C4-2B (cell line): ENCODE data around the gene SNN.

ENCODE experiments used
- ZFX ChIP-seq: fragments of 450-650 bp; IDR thresholded peaks from 2 replicates; pipeline ENCODE4 v1.6.1; 2017
- TF ChIP-seq, protein P1 (sequence below): fragments of 450-650 bp; conservative IDR thresholded peaks from 2 replicates; pipeline ENCODE4 v1.5.1; 2017; ENCODE audit warnings: mild to moderate bottlenecking

GRCh38 chr16:11719762-11720161 is 51.5 kb downstream of the SNN start:
- TF ChIP-seq, protein P1, sequence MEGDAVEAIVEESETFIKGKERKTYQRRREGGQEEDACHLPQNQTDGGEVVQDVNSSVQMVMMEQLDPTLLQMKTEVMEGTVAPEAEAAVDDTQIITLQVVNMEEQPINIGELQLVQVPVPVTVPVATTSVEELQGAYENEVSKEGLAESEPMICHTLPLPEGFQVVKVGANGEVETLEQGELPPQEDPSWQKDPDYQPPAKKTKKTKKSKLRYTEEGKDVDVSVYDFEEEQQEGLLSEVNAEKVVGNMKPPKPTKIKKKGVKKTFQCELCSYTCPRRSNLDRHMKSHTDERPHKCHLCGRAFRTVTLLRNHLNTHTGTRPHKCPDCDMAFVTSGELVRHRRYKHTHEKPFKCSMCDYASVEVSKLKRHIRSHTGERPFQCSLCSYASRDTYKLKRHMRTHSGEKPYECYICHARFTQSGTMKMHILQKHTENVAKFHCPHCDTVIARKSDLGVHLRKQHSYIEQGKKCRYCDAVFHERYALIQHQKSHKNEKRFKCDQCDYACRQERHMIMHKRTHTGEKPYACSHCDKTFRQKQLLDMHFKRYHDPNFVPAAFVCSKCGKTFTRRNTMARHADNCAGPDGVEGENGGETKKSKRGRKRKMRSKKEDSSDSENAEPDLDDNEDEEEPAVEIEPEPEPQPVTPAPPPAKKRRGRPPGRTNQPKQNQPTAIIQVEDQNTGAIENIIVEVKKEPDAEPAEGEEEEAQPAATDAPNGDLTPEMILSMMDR, result no peak
- TF ChIP-seq ZFX, result no peak
